Ishikawa (cell line): Measurements from ENCODE around the gene NRBF2.

Experiments
- CEBPB ChIP-seq: IDR thresholded peaks from 2 replicates; pipeline ENCODE4 v1.6.1; 2012
- EP300 ChIP-seq: IDR thresholded peaks from 2 replicates; pipeline ENCODE4 v1.6.1; 2012; ENCODE audit warnings: borderline replicate concordance
- MAX ChIP-seq: IDR thresholded peaks from 2 replicates; pipeline ENCODE4 v1.6.1; 2012
- RAD21 ChIP-seq: IDR thresholded peaks from 2 replicates; pipeline ENCODE4 v1.6.1; 2012; ENCODE audit warnings: low read depth
- REST ChIP-seq: IDR thresholded peaks from 2 replicates; pipeline ENCODE4 v1.6.1; 2012; ENCODE audit warnings: low read depth, mild to moderate bottlenecking
- TAF1 ChIP-seq: IDR thresholded peaks from 2 replicates; pipeline ENCODE4 v1.6.1; 2012; ENCODE audit warnings: low read depth, mild to moderate bottlenecking
- TCF12 ChIP-seq: IDR thresholded peaks from 2 replicates; pipeline ENCODE4 v1.6.1; 2012; ENCODE audit warnings: low read depth
- YY1 ChIP-seq: IDR thresholded peaks from 2 replicates; pipeline ENCODE4 v1.6.1; 2012; ENCODE audit warnings: low read depth

- TF ChIP-seq EP300 (no peak), REST (no peak), TCF12 (no peak), RAD21 (no peak), YY1 (no peak), MAX (no peak), CEBPB (no peak), TAF1 (no peak)
Measured at GRCh38 chr10:63169624-63170023, 36.5 kb downstream of the NRBF2 start.
